SJSA1 (cell line): ENCODE data around the gene RASA2. TPM values are rescaled to one million over a fixed set of nuclear protein-coding genes. Genes with fewer than 3 reads are reported as not detected.
A peak's percentile ranks its signal among the peaks of the same experiment; 100 is the strongest.

Experiments used
- DNase-seq, 2 experiments: peaks; one replicate each; pipeline ENCODE4 v3.0.0-alpha.2; 2015 to 2020; ENCODE audit warnings: low spot score in 2 of 2, low read depth in 1 of 2
- H3K27ac ChIP-seq: fragments of 250-450 bp; sonication (Bioruptor Pico); 2 replicates; pipeline ENCODE4 v1.5.1; 2020; ENCODE audit warnings: mild to moderate bottlenecking, moderate library complexity
- H3K27me3 ChIP-seq: fragments of 250-450 bp; sonication (Bioruptor Pico); replicated peaks from 2 replicates; pipeline ENCODE4 v1.5.1; 2020; ENCODE audit warnings: mild to moderate bottlenecking, moderate library complexity
- H3K36me3 ChIP-seq: fragments of 250-450 bp; sonication (Bioruptor Pico); 2 replicates; pipeline ENCODE4 v1.5.1; 2020; ENCODE audit warnings: mild to moderate bottlenecking
- H3K4me1 ChIP-seq: fragments of 250-450 bp; sonication (Bioruptor Pico); replicated peaks from 2 replicates; pipeline ENCODE4 v1.6.1; 2021; ENCODE audit warnings: mild to moderate bottlenecking
- H3K4me3 ChIP-seq: fragments of 250-450 bp; sonication (Bioruptor Pico); 2 replicates; pipeline ENCODE4 v1.5.1; 2020; ENCODE audit warnings: mild to moderate bottlenecking
- H3K9me3 ChIP-seq: fragments of 250-450 bp; sonication (Bioruptor Pico); replicated peaks from 2 replicates; pipeline ENCODE4 v1.5.1; 2020; ENCODE audit warnings: mild to moderate bottlenecking
- total RNA-seq: library from RNA; depleted of rRNA; stranded (reverse); fragments of >200 nt; shearing (Covaris generic); gene quantifications from 2 replicates; pipeline ENCODE4 v1.2.3, GENCODE V29; 2014; rRNA removed

The RASA2 gene
- total RNA-seq, 1 experiment from 2014 or later, result 16.3 TPM

DNA sequence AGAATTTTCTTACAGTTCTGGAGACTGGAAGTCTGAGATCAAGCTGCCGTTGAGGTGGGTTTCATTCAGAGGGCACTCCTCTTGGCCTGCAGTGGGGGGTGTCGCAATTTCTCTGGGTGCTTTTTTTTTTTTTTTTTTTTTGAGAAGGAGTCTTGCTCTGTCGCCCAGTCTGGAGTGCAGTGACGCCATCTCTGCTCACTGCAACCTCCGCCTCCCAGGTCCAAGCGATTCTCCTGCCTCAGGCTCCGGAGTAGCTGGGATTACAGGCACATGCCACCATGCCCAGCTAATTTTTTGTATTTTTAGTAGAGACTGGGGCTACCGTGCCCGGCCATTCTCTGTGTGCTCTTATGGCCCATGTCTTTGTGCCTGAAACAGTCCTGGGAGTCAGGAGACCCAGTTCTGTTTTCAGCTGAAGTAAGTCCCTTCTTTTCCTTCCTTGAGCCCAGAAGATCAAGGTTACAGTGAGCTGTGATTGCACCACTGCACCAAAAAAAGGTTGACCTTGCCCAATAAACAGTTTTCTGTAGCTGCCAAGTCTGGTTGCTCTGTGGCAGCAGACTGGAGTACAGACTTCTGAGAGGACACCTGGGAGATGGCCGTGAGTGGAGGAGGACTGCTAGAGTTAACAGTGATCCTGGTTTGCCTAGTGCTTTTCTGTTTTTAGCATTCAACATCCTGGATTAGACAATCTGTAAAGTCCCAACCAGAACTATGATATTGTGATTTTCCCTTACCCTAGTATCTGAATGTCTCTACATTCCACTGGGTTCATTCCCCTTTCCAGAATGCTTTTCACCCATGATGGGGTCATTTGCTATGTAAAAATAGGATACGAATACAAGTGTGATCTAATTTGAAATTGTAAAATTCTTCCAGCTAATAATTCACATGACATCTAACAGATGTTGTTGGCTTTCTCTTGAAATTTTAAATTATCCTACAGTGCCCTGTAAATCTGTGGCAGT is 174.7 kb downstream of the RASA2 start:
- Histone ChIP-seq H3K27ac (no peak overlapping the region), H3K4me1 (peaks cover 63% of the 10 kb centered on the region), H3K36me3 (no peaks in the 10 kb centered on the region), H3K4me3 (no peak overlapping the region), H3K27me3 (no peaks in the 10 kb centered on the region), H3K9me3 (peaks cover 6% of the 10 kb centered on the region)
- no peak for DNase-seq

DNA sequence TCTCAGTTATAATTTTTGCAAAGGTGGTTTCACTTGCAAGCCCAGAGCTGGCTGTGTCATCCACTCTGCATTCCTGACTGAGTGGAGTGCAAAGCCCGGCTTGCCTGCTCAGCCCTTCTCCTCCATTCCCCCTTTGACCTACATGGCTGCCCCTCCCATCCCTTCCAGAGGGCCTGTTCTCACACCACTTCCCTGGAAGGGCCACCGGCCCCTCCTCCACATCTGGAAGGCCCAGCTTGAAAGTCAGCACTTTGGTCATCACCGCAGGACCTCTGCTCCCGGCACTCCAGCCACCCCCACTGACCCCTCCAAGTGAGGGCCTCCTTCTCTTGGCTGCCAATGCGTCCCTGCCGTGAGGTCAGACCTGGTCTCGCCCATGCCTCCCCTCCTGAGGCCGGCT is 177.2 kb downstream of the RASA2 start:
- DNase-seq, result peak in 1 of 2 experiments; percentile 52
- Histone ChIP-seq H3K9me3 (peaks cover 5% of the 10 kb centered on the region; the same call in 1 of the 2 replicates), H3K36me3 (no peaks in the 10 kb centered on the region), H3K4me1 (peaks cover 38% of the 10 kb centered on the region), H3K27ac (no peak overlapping the region), H3K4me3 (no peak overlapping the region), H3K27me3 (no peaks in the 10 kb centered on the region)

Other genes with a start within 250 kb of the RASA2 start
- gene ZBTB38, start 118.5 kb upstream of the RASA2 start, total RNA-seq, result 52.1 and 75.7 TPM in 2 replicates